GM23338 (cell line): Measurements from ENCODE around the gene PAK4. TPM values are rescaled to one million over a fixed set of nuclear protein-coding genes. Genes with fewer than 3 reads are reported as not detected.

ENCODE experiments used
- ATAC-seq: fragments of 200-7000 bp; cut with Tn5 transposase; 3 replicates; pipeline ENCODE4 v1.9.1; 2020
- DNase-seq: peaks from one replicate; pipeline ENCODE4 v3.0.0-alpha.2; 2015; ENCODE audit warnings: low spot score
- H2AFZ ChIP-seq: fragments of 200-600 bp; sonication (generic); 2 replicates; pipeline ENCODE4 v1.8.0; 2016; ENCODE audit warnings: antibody characterized with exemption, mild to moderate bottlenecking, moderate library complexity
- H3F3A ChIP-seq: fragments of 200-600 bp; sonication (generic); replicated peaks from 2 replicates; pipeline ENCODE4 v1.8.0; 2017; ENCODE audit warnings: antibody characterized with exemption, mixed run types, low read depth
- H3K27ac ChIP-seq: fragments of 200-600 bp; sonication (generic); 2 replicates; pipeline ENCODE4 v1.6.1; 2016; ENCODE audit warnings: low read depth
- H3K27me3 ChIP-seq: fragments of 200-600 bp; sonication (generic); 2 replicates; pipeline ENCODE4 v1.8.0; 2016; ENCODE audit warnings: mild to moderate bottlenecking, mixed run types, moderate library complexity; ENCODE audit not compliant: insufficient read depth
- H3K36me3 ChIP-seq: fragments of 200-600 bp; sonication (generic); 2 replicates; pipeline ENCODE4 v1.8.0; 2016; ENCODE audit warnings: mild to moderate bottlenecking; ENCODE audit not compliant: insufficient read depth
- H3K4me1 ChIP-seq: fragments of 200-600 bp; sonication (generic); 2 replicates; pipeline ENCODE4 v1.8.0; 2016; ENCODE audit warnings: mild to moderate bottlenecking, moderate library complexity; ENCODE audit not compliant: insufficient read depth
- H3K4me2 ChIP-seq: fragments of 200-600 bp; sonication (generic); 2 replicates; pipeline ENCODE4 v1.7.1; 2017; ENCODE audit warnings: mixed run types
- H3K4me3 ChIP-seq: fragments of 200-600 bp; sonication (generic); 2 replicates; pipeline ENCODE4 v1.6.1; 2016; ENCODE audit warnings: mixed run types
- H3K79me2 ChIP-seq: fragments of 200-600 bp; sonication (generic); replicated peaks from 2 replicates; pipeline ENCODE4 v1.8.0; 2017; ENCODE audit warnings: mild to moderate bottlenecking; ENCODE audit not compliant: insufficient read depth
- H3K9me2 ChIP-seq: fragments of 200-600 bp; sonication (generic); 2 replicates; pipeline ENCODE4 v1.8.0; 2017; ENCODE audit not compliant: insufficient read depth
- H4K20me1 ChIP-seq: fragments of 200-600 bp; sonication (generic); replicated peaks from 2 replicates; pipeline ENCODE4 v1.8.0; 2017; ENCODE audit warnings: mild to moderate bottlenecking; ENCODE audit not compliant: insufficient read depth
- H3K27ac Mint-ChIP-seq: 2 replicates; pipeline ENCODE4 v1.8.0; 2020; ENCODE audit warnings: inconsistent platforms, mild to moderate bottlenecking, moderate library complexity, mixed read lengths
- H3K27me3 Mint-ChIP-seq: 3 replicates; pipeline ENCODE4 v1.8.0; 2022; ENCODE audit warnings: low read depth, mild to moderate bottlenecking, moderate library complexity, mixed read lengths, inconsistent platforms; ENCODE audit not compliant: insufficient read depth, poor library complexity
- H3K36me3 Mint-ChIP-seq: 3 replicates; pipeline ENCODE4 v1.8.0; 2021; ENCODE audit warnings: low read depth, mild to moderate bottlenecking, inconsistent platforms, moderate library complexity, mixed read lengths
- H3K4me1 Mint-ChIP-seq: 3 replicates; pipeline ENCODE4 v1.8.0; 2020; ENCODE audit warnings: mild to moderate bottlenecking, inconsistent platforms, mixed read lengths
- H3K4me3 Mint-ChIP-seq: 3 replicates; pipeline ENCODE4 v1.8.0; 2021; ENCODE audit warnings: moderate library complexity, mild to moderate bottlenecking, inconsistent platforms, mixed read lengths
- H3K9me3 Mint-ChIP-seq: 3 replicates; pipeline ENCODE4 v1.8.0; 2020; ENCODE audit warnings: moderate library complexity, mild to moderate bottlenecking, inconsistent platforms, mixed read lengths
- EZH2 ChIP-seq: fragments of 200-600 bp; sonication (generic); IDR thresholded peaks from one replicate; pipeline ENCODE4 v1.8.0; 2017; ENCODE audit warnings: antibody characterized with exemption, mild to moderate bottlenecking, low read depth; ENCODE audit not compliant: unreplicated experiment
- EZH2phosphoT487 ChIP-seq: fragments of 200-600 bp; sonication (generic); IDR thresholded peaks from one replicate; pipeline ENCODE4 v1.8.1; 2018; ENCODE audit warnings: antibody characterized with exemption; ENCODE audit not compliant: unreplicated experiment
- JUNB ChIP-seq: IDR thresholded peaks from one replicate; pipeline ENCODE4 v1.6.1; 2016; ENCODE audit warnings: antibody characterized with exemption; ENCODE audit not compliant: unreplicated experiment
- NANOG ChIP-seq: IDR thresholded peaks from 2 replicates; pipeline ENCODE4 v1.6.1; 2016; ENCODE audit warnings: antibody characterized with exemption, borderline replicate concordance
- STAT1 ChIP-seq: IDR thresholded peaks from one replicate; pipeline ENCODE4 v1.6.1; 2016; ENCODE audit warnings: antibody characterized with exemption; ENCODE audit not compliant: unreplicated experiment
- ZNF114 ChIP-seq: fragments of 250-450 bp; sonication (Bioruptor Pico); IDR thresholded peaks from 2 replicates; pipeline ENCODE4 v1.5.0; 2020; ENCODE audit warnings: mild to moderate bottlenecking, moderate library complexity
- polyA plus RNA-seq: library from polyadenylated mRNA; unstranded; fragments of >200 nt; fragmentation: Nextera tagmentation; extraction: Ambion mirVana; gene quantifications from 2 replicates; pipeline ENCODE4 v1.2.1, GENCODE V29; 2016
- total RNA-seq: library from RNA; depleted of rRNA; stranded (reverse); fragments of >200 nt; shearing (Covaris generic); gene quantifications from 2 replicates; pipeline ENCODE4 v1.2.3, GENCODE V29; 2014
- TF ChIP-seq, protein P1 (sequence below): IDR thresholded peaks from one replicate; pipeline ENCODE4 v1.6.1; 2018; ENCODE audit warnings: antibody characterized with exemption; ENCODE audit not compliant: unreplicated experiment
- TF ChIP-seq, protein P2 (sequence below), 2 experiments: fragments of 200-600 bp in 1 of 2; sonication (generic) in 1 of 2; conservative IDR thresholded peaks; 2 replicates each; pipeline versions ENCODE4 v1.5.1 to v1.6.1; 2016 to 2017; ENCODE audit warnings: antibody characterized with exemption in 2 of 2, low read depth in 2 of 2, mild to moderate bottlenecking in 2 of 2, moderate library complexity in 1 of 2
- TF ChIP-seq, protein P3 (sequence below): IDR thresholded peaks from 2 replicates; pipeline ENCODE4 v1.6.1; 2016; ENCODE audit warnings: antibody characterized with exemption

The PAK4 gene
- total and polyA plus RNA-seq, 2 experiments from 2014 or later: 28.7 to 35.4 TPM

DNA sequence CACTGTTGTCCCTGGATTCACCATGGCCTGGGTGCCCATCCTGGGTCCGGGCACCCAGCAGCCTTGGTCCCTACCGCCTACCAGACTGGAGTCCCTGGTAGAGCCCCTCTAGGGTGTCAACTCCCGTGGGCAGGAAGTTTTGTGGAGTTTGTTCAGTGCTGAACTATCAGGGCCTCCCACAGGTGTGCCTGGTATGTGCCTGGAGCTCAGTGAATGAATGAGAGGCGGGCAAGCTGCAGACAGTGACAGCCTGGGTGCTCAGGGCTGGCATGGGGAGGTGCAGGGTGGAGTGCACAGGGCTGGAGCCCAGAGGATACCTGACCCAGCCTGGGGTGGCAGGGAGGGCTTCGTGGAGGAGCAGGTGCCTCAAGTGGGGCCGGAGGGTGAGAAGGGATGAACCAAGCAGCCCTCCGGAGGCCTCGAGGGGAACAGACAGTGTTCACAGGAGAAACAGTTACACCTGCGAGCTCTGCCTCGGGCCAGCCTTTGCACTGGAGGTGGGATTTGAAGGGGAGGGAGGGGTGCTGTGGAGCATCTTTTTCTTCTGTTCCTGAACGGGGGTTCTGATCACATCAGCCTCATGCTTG, 29.6 kb downstream of the PAK4 start:
- Mint-ChIP-seq H3K36me3 (no peaks in the 10 kb centered on the region; the same call in 1 of the 3 replicates), H3K4me1 (peaks cover 49% of the 10 kb centered on the region), H3K4me3 (no peak overlapping the region), H3K9me3 (no peaks in the 10 kb centered on the region; the same call in 1 of the 3 replicates), H3K27me3 (peaks cover 11% of the 10 kb centered on the region), H3K27ac (no peak overlapping the region)
- Histone ChIP-seq H3K4me3 (no peak overlapping the region), H3K36me3 (no peaks in the 10 kb centered on the region), H3K4me2 (peak overlapping the region; percentile 67; the same call in 1 of the 2 replicates), H3F3A (no peaks in the 10 kb centered on the region), H3K27me3 (no peaks in the 10 kb centered on the region), H3K4me1 (peaks cover 17% of the 10 kb centered on the region), H3K9me2 (no peaks in the 10 kb centered on the region), H3K79me2 (peaks cover 41% of the 10 kb centered on the region), H2AFZ (no peak overlapping the region), H4K20me1 (peaks cover 4% of the 10 kb centered on the region), H3K27ac (no peak overlapping the region)
- peak; percentile 55 for ATAC-seq
- TF ChIP-seq EZH2 (no peak), NANOG (no peak), STAT1 (no peak), JUNB (no peak), EZH2phosphoT487 (no peak)
- TF ChIP-seq, protein P1, sequence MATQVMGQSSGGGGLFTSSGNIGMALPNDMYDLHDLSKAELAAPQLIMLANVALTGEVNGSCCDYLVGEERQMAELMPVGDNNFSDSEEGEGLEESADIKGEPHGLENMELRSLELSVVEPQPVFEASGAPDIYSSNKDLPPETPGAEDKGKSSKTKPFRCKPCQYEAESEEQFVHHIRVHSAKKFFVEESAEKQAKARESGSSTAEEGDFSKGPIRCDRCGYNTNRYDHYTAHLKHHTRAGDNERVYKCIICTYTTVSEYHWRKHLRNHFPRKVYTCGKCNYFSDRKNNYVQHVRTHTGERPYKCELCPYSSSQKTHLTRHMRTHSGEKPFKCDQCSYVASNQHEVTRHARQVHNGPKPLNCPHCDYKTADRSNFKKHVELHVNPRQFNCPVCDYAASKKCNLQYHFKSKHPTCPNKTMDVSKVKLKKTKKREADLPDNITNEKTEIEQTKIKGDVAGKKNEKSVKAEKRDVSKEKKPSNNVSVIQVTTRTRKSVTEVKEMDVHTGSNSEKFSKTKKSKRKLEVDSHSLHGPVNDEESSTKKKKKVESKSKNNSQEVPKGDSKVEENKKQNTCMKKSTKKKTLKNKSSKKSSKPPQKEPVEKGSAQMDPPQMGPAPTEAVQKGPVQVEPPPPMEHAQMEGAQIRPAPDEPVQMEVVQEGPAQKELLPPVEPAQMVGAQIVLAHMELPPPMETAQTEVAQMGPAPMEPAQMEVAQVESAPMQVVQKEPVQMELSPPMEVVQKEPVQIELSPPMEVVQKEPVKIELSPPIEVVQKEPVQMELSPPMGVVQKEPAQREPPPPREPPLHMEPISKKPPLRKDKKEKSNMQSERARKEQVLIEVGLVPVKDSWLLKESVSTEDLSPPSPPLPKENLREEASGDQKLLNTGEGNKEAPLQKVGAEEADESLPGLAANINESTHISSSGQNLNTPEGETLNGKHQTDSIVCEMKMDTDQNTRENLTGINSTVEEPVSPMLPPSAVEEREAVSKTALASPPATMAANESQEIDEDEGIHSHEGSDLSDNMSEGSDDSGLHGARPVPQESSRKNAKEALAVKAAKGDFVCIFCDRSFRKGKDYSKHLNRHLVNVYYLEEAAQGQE: no peak
- TF ChIP-seq, protein P2, sequence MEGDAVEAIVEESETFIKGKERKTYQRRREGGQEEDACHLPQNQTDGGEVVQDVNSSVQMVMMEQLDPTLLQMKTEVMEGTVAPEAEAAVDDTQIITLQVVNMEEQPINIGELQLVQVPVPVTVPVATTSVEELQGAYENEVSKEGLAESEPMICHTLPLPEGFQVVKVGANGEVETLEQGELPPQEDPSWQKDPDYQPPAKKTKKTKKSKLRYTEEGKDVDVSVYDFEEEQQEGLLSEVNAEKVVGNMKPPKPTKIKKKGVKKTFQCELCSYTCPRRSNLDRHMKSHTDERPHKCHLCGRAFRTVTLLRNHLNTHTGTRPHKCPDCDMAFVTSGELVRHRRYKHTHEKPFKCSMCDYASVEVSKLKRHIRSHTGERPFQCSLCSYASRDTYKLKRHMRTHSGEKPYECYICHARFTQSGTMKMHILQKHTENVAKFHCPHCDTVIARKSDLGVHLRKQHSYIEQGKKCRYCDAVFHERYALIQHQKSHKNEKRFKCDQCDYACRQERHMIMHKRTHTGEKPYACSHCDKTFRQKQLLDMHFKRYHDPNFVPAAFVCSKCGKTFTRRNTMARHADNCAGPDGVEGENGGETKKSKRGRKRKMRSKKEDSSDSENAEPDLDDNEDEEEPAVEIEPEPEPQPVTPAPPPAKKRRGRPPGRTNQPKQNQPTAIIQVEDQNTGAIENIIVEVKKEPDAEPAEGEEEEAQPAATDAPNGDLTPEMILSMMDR (conservative IDR thresholded peaks at IDR 0.05; ENCODE audit: low read depth in 2 of 2): 0 out of 4 replicates have a peak, but pooled peaks have one; percentile 7 to 8
- peak; percentile 44 for DNase-seq

DNA sequence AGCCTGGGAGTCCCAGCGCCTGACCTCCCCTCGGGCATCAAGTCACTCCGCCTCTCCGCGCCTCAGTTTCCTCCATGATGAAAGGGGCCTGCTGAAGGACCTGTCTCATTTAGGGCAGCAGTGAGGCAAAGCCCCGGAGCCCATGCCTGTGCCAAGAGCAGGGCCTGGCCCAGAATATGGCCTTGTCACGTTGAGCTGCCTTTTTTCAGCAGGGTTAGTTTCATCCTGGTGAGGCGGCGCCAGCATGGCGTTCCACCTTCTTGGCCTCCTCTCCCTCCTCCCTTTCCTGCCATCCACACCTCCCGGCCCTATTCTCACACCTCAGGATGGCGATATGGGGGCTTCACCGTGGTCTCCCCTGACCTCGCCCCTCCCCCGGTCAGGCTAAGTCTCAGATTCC, 30.2 kb downstream of the PAK4 start:
- Mint-ChIP-seq H3K27me3 (peaks cover 11% of the 10 kb centered on the region), H3K27ac (peak overlapping the region; percentile 84), H3K4me1 (peaks cover 45% of the 10 kb centered on the region), H3K36me3 (no peaks in the 10 kb centered on the region; the same call in 1 of the 3 replicates), H3K9me3 (no peaks in the 10 kb centered on the region; the same call in 1 of the 3 replicates), H3K4me3 (no peak overlapping the region; the same call in 2 of the 3 replicates)
- Histone ChIP-seq H3K27ac (no peak overlapping the region), H3K4me1 (peaks cover 17% of the 10 kb centered on the region), H3K36me3 (no peaks in the 10 kb centered on the region), H3F3A (no peaks in the 10 kb centered on the region), H2AFZ (no peak overlapping the region), H4K20me1 (peaks cover 4% of the 10 kb centered on the region), H3K9me2 (no peaks in the 10 kb centered on the region), H3K79me2 (peaks cover 44% of the 10 kb centered on the region), H3K27me3 (no peaks in the 10 kb centered on the region), H3K4me2 (no peak overlapping the region), H3K4me3 (no peak overlapping the region)
- DNase-seq (no peak), ATAC-seq (no peak)
- TF ChIP-seq, protein P3, sequence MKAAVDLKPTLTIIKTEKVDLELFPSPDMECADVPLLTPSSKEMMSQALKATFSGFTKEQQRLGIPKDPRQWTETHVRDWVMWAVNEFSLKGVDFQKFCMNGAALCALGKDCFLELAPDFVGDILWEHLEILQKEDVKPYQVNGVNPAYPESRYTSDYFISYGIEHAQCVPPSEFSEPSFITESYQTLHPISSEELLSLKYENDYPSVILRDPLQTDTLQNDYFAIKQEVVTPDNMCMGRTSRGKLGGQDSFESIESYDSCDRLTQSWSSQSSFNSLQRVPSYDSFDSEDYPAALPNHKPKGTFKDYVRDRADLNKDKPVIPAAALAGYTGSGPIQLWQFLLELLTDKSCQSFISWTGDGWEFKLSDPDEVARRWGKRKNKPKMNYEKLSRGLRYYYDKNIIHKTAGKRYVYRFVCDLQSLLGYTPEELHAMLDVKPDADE: no peak
- TF ChIP-seq NANOG (no peak), ZNF114 (CRISPR knock-in tag) (no peak), STAT1 (no peak), EZH2phosphoT487 (no peak)
